Progenitor cell of endocrine pancreas (in vitro differentiated cells): Measurements from ENCODE around the gene PROM1. TPM values are rescaled to one million over a fixed set of nuclear protein-coding genes. Genes with fewer than 3 reads are reported as not detected.

ENCODE experiments used
- DNase-seq: peaks from one replicate; pipeline ENCODE4 v3.0.0; 2021; ENCODE audit warnings: low spot score; ENCODE audit not compliant: unreplicated experiment
- H3K27ac Mint-ChIP-seq: 2 replicates; pipeline ENCODE4 v1.8.0; 2021; ENCODE audit warnings: mild to moderate bottlenecking, moderate library complexity, mixed read lengths
- H3K27me3 Mint-ChIP-seq: 2 replicates; pipeline ENCODE4 v1.8.0; 2021; ENCODE audit warnings: mixed read lengths
- H3K36me3 Mint-ChIP-seq: 2 replicates; pipeline ENCODE4 v1.8.0; 2022; ENCODE audit warnings: mixed read lengths; ENCODE audit not compliant: insufficient read depth
- H3K4me1 Mint-ChIP-seq: 2 replicates; pipeline ENCODE4 v1.8.0; 2021; ENCODE audit warnings: low read depth, mixed read lengths
- H3K4me3 Mint-ChIP-seq: 2 replicates; pipeline ENCODE4 v1.8.0; 2021; ENCODE audit warnings: low read depth, mild to moderate bottlenecking, moderate library complexity, mixed read lengths
- H3K9me3 Mint-ChIP-seq: 2 replicates; pipeline ENCODE4 v1.8.0; 2021; ENCODE audit warnings: low read depth, mixed read lengths
- total RNA-seq: library from RNA; stranded (reverse); gene quantifications from 2 replicates; pipeline ENCODE4 v1.2.1, GENCODE V29; 2021
- TF ChIP-seq, protein P1 (sequence below): fragments of 200-600 bp; sonication (generic); IDR thresholded peaks from one replicate; pipeline ENCODE4 v1.5.0; 2021; ENCODE audit warnings: antibody characterized with exemption, mild to moderate bottlenecking; ENCODE audit not compliant: unreplicated experiment

PROM1 gene
- total RNA-seq, 1 donor from 2014 or later, result 105 TPM

DNA sequence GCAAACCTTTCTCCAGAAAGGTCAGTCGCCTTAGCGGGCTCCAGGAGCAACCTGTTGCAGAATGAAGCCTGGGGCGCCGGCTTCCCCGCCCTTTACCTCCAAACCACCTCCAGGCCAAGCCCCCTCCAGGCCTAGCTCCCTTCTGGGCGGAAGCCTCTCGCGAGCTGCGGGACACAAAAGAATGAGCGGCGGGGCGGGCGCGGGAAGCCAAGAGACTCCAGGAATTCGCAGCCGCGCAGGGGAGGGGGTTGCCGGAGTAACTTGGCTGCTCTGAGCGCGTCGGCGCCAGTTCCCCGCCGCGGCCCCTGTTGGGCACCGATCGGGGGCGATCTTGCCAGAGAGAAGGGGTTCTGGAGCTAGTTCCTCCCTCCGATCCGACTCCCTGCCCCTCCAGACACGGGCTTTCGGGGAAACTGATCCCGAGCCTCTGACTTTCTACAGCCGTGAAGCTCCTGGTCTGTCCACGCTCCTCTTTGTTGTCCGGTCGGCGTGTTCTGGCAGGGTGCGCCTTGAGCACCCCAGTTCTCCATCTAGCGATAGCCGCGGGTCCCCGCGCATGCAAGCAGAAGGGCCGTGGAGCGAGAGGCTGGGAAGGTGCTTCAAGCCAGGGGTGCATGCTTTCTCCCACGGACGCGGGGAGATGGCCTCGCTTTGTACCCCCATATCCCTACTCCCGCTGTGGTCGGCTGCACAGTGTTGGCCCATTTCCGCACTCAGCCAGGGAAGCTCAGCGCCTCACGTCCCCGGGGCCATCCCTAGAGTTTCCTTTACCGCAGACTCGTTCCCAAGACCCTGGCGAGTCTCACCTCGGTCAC is 1.2 kb downstream of the PROM1 start:
- no peaks in the 10 kb centered on the region for H3K9me3 Mint-ChIP-seq

GRCh38 chr4:16082041-16082425 is 1.8 kb downstream of the PROM1 start:
- H3K4me1 Mint-ChIP-seq, result peaks cover 27% of the 10 kb centered on the region
- H3K27me3 Mint-ChIP-seq, result peaks cover 14% of the 10 kb centered on the region
- H3K9me3 Mint-ChIP-seq, result no peaks in the 10 kb centered on the region
- H3K27ac Mint-ChIP-seq, result peak overlapping the region; percentile 92
- TF ChIP-seq, protein P1, sequence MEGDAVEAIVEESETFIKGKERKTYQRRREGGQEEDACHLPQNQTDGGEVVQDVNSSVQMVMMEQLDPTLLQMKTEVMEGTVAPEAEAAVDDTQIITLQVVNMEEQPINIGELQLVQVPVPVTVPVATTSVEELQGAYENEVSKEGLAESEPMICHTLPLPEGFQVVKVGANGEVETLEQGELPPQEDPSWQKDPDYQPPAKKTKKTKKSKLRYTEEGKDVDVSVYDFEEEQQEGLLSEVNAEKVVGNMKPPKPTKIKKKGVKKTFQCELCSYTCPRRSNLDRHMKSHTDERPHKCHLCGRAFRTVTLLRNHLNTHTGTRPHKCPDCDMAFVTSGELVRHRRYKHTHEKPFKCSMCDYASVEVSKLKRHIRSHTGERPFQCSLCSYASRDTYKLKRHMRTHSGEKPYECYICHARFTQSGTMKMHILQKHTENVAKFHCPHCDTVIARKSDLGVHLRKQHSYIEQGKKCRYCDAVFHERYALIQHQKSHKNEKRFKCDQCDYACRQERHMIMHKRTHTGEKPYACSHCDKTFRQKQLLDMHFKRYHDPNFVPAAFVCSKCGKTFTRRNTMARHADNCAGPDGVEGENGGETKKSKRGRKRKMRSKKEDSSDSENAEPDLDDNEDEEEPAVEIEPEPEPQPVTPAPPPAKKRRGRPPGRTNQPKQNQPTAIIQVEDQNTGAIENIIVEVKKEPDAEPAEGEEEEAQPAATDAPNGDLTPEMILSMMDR, result no peak
- no peak for DNase-seq
- H3K36me3 Mint-ChIP-seq, result peaks cover 5% of the 10 kb centered on the region
- peak overlapping the region; percentile 84 for H3K4me3 Mint-ChIP-seq

More for the DNA sequence above, 1.2 kb downstream of the PROM1 start:
- Mint-ChIP-seq H3K27ac (peak overlapping the region; percentile 92), H3K4me3 (peak overlapping the region; percentile 84), H3K27me3 (peaks cover 14% of the 10 kb centered on the region), H3K36me3 (peaks cover 4% of the 10 kb centered on the region), H3K4me1 (peaks cover 21% of the 10 kb centered on the region)
- TF ChIP-seq, protein P1, result no peak
- DNase-seq, result peak; percentile 78

DNA sequence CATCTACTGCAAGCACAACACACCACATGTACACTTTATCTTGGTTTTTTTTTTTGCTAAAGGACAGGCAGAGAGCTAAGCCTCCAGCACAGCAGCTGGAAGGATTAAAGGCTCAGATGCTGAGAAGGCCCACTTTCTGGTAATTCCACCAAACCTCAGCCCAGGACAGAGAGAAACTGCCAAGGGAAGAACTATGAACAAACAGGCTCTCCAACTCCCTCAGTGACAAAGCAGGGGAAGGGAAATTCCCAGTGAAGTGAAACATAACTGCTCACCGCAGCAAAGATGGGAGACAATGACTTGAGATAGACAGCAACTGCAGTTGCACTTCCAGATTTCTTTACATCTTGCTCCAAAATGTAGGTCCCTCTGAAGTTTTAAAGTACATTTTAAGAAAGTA is 4.8 kb downstream of the PROM1 start:
- Mint-ChIP-seq H3K27ac (no peak overlapping the region), H3K27me3 (no peaks in the 10 kb centered on the region), H3K4me3 (no peak overlapping the region), H3K9me3 (no peaks in the 10 kb centered on the region), H3K36me3 (peaks cover 12% of the 10 kb centered on the region), H3K4me1 (peaks cover 34% of the 10 kb centered on the region)
- TF ChIP-seq, protein P1, result no peak
- DNase-seq, result no peak

DNA sequence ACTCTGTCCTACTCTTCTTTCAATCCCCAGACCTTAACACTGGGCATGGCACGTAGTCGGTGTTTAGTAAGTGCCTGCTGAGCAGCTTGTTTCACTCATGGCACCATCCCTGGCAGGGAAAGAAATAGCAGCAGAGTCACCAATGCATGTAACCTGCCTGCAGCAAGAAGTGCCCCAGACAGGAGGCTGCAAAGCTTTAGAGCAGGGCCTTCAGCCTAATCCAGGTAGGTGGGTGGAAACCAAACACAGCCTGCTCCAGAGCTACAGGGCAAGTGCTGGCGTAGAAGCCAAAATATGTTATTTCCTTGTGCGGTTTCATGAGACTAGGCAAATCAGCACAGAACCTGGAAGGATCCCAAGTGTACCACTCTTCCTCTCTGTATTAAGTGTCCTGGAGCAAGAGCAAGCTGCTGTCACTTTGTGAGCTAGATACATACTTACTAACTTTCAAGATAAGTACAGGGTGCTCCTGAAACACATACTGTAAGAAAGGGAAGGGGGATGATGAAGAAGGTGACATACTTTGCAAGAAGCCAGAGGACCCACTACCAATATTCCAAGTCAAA is 5.5 kb downstream of the PROM1 start:
- Mint-ChIP-seq H3K9me3 (no peaks in the 10 kb centered on the region), H3K4me1 (peaks cover 32% of the 10 kb centered on the region), H3K36me3 (peaks cover 16% of the 10 kb centered on the region), H3K4me3 (no peak overlapping the region), H3K27me3 (no peaks in the 10 kb centered on the region), H3K27ac (no peak overlapping the region)
- no peak for DNase-seq
- TF ChIP-seq, protein P1, result no peak

GRCh38 chr4:16077786-16078185 is 6.0 kb downstream of the PROM1 start:
- no peaks in the 10 kb centered on the region for H3K27me3 Mint-ChIP-seq

More at GRCh38 chr4:16077786-16078185, 6.0 kb downstream of the PROM1 start:
- H3K9me3 Mint-ChIP-seq, result no peaks in the 10 kb centered on the region
- H3K4me3 Mint-ChIP-seq, result no peak overlapping the region
- peaks cover 16% of the 10 kb centered on the region for H3K36me3 Mint-ChIP-seq
- H3K27ac Mint-ChIP-seq, result no peak overlapping the region
- TF ChIP-seq, protein P1, result no peak
- no peak for DNase-seq
- H3K4me1 Mint-ChIP-seq, result peaks cover 32% of the 10 kb centered on the region
